HepG2 (cell line): Measurements from ENCODE around the gene CNNM2. TPM values are rescaled to one million over a fixed set of nuclear protein-coding genes. Genes with fewer than 3 reads are reported as not detected.

Source experiments
- AHR ChIP-seq: IDR thresholded peaks from 2 replicates; pipeline ENCODE4 v1.6.1; 2018; ENCODE audit warnings: missing genetic modification reagents, missing compliant biosample characterization
- BRD4 ChIP-seq: sonication (generic); formaldehyde crosslinking; IDR thresholded peaks from 2 replicates; pipeline ENCODE4 v1.4.0; 2020; ENCODE audit warnings: missing genetic modification reagents
- CEBPG ChIP-seq: IDR thresholded peaks from 2 replicates; pipeline ENCODE4 v1.6.1; 2016
- EZH2 ChIP-seq: conservative IDR thresholded peaks from 2 replicates; pipeline ENCODE4 v1.6.1; 2012; ENCODE audit warnings: mild to moderate bottlenecking, low read depth, low read length, moderate library complexity
- FOSL2 ChIP-seq: sonication (generic); formaldehyde crosslinking; IDR thresholded peaks from 2 replicates; pipeline ENCODE4 v1.4.0; 2020; ENCODE audit warnings: missing genetic modification reagents
- FOXA1 ChIP-seq, 2 experiments: fragments of 450-650 bp in 1 of 2; sonication (generic) in 1 of 2; formaldehyde crosslinking in 1 of 2; IDR thresholded peaks; 2 replicates each; pipeline versions ENCODE4 v1.4.0 to v1.6.1; 2016 to 2020; ENCODE audit warnings: missing genetic modification reagents in 1 of 2
- GTF2F1 ChIP-seq: fragments of 150-350 bp; IDR thresholded peaks from 2 replicates; pipeline ENCODE4 v1.6.1; 2014; ENCODE audit warnings: low read length
- KLF9 ChIP-seq: IDR thresholded peaks from 2 replicates; pipeline ENCODE4 v1.6.1; 2016; ENCODE audit warnings: low read depth
- MBD4 ChIP-seq: IDR thresholded peaks from 2 replicates; pipeline ENCODE4 v1.6.1; 2012; ENCODE audit warnings: low read length, inconsistent platforms, borderline replicate concordance
- MIER2 ChIP-seq: IDR thresholded peaks from 2 replicates; pipeline ENCODE4 v1.6.1; 2016; ENCODE audit warnings: missing biosample characterization, missing genetic modification reagents
- NFKBIZ ChIP-seq: IDR thresholded peaks from 2 replicates; pipeline ENCODE4 v1.6.1; 2018; ENCODE audit warnings: missing genetic modification reagents, missing compliant biosample characterization
- NR2F1 ChIP-seq, 2 experiments: fragments of 450-650 bp in 1 of 2; formaldehyde crosslinking in 1 of 2; IDR thresholded peaks; 2 replicates each; pipeline versions ENCODE4 v1.5.0 to v1.6.1; 2016 to 2020; ENCODE audit warnings: mild to moderate bottlenecking in 1 of 2, missing compliant biosample characterization in 1 of 2, missing genetic modification reagents in 1 of 2, moderate library complexity in 1 of 2
- RAD21 ChIP-seq: fragments of 450-650 bp; formaldehyde crosslinking; IDR thresholded peaks from 2 replicates; pipeline ENCODE4 v1.5.0; 2020; ENCODE audit warnings: mild to moderate bottlenecking
- TCF7 ChIP-seq: sonication (generic); IDR thresholded peaks from 2 replicates; pipeline ENCODE4 v1.6.1; 2016; ENCODE audit warnings: antibody characterized with exemption, low read depth
- TOPORS ChIP-seq: sonication (generic); formaldehyde crosslinking; IDR thresholded peaks from 2 replicates; pipeline ENCODE4 v1.8.0; 2023; ENCODE audit warnings: mild to moderate bottlenecking, missing genetic modification reagents
- ZBTB20 ChIP-seq: sonication (generic); formaldehyde crosslinking; IDR thresholded peaks from 2 replicates; pipeline ENCODE4 v1.8.1; 2023; ENCODE audit warnings: missing genetic modification reagents, low read depth, mild to moderate bottlenecking, borderline replicate concordance
- ZBTB7B ChIP-seq: sonication (generic); formaldehyde crosslinking; IDR thresholded peaks from 2 replicates; pipeline ENCODE4 v1.4.0; 2020; ENCODE audit warnings: missing genetic modification reagents
- ZFP62 ChIP-seq: sonication (generic); formaldehyde crosslinking; IDR thresholded peaks from 2 replicates; pipeline ENCODE4 v1.4.0; 2020; ENCODE audit warnings: missing genetic modification reagents
- ZNF296 ChIP-seq: sonication (generic); formaldehyde crosslinking; conservative IDR thresholded peaks from 2 replicates; pipeline ENCODE4 v1.5.0; 2020; ENCODE audit warnings: mild to moderate bottlenecking, missing genetic modification reagents
- ZNF567 ChIP-seq: sonication (generic); formaldehyde crosslinking; IDR thresholded peaks from 2 replicates; pipeline ENCODE4 v1.8.1; 2023; ENCODE audit warnings: mild to moderate bottlenecking, missing genetic modification reagents, borderline replicate concordance
- ZNF609 ChIP-seq: sonication (generic); formaldehyde crosslinking; IDR thresholded peaks from 2 replicates; pipeline ENCODE4 v1.4.0; 2020; ENCODE audit warnings: mild to moderate bottlenecking, missing genetic modification reagents, borderline replicate concordance
- ZNF615 ChIP-seq: sonication (generic); formaldehyde crosslinking; IDR thresholded peaks from 2 replicates; pipeline ENCODE4 v1.5.0; 2020; ENCODE audit warnings: mild to moderate bottlenecking, missing genetic modification reagents, borderline replicate concordance
- ZNF670 ChIP-seq: sonication (generic); formaldehyde crosslinking; IDR thresholded peaks from 2 replicates; pipeline ENCODE4 v1.8.0; 2022; ENCODE audit warnings: mild to moderate bottlenecking, missing genetic modification reagents, borderline replicate concordance
- ZNF788 ChIP-seq: sonication (generic); formaldehyde crosslinking; IDR thresholded peaks from 2 replicates; pipeline ENCODE4 v1.5.0; 2020; ENCODE audit warnings: mild to moderate bottlenecking, missing genetic modification reagents, borderline replicate concordance
- ZSCAN29 ChIP-seq: sonication (generic); formaldehyde crosslinking; conservative IDR thresholded peaks from 2 replicates; pipeline ENCODE4 v1.4.0; 2020; ENCODE audit warnings: mild to moderate bottlenecking, missing genetic modification reagents
- polyA plus RNA-seq, 8 experiments: library from polyadenylated mRNA; depleted of rRNA in 3 of 8; stranded (reverse) in 7 of 8; unstranded in 1 of 8; fragments of >200 nt; fragmentation: Illumina TruSeq in 4 of 8; extraction: Trizol in 4 of 8; gene quantifications; 2 replicates each; pipeline versions ENCODE4 v1.2.1 to v1.2.3, GENCODE V29; 2011 to 2016; ENCODE audit warnings: low read depth in 4 of 8, missing spikeins in 1 of 8, mixed read lengths in 1 of 8; ENCODE audit not compliant: insufficient read depth in 1 of 8
- total RNA-seq, 5 experiments: library from RNA; depleted of rRNA; stranded (reverse); fragments of >200 nt; fragmentation: Illumina TruSeq; extraction: Trizol; gene quantifications; 2 replicates each; pipeline ENCODE4 v1.2.3, GENCODE V29; 2016; ENCODE audit warnings: low read depth in 1 of 5
- TF ChIP-seq, protein P1 (sequence below), 2 experiments: fragments of 450-650 bp in 1 of 2; sonication (generic) in 1 of 2; formaldehyde crosslinking; IDR thresholded peaks; 2 replicates each; pipeline versions ENCODE4 v1.5.0 to v1.8.0; 2020 to 2022; ENCODE audit warnings: mild to moderate bottlenecking in 1 of 2, missing genetic modification reagents in 1 of 2

Gene CNNM2
- total and polyA plus RNA-seq, 2 of the 13 experiments (the other 11 are each of a cell fraction or from before 2014, with no cell fraction given), result 7.1 to 9.0 TPM

- TF ChIP-seq MIER2 (peak; percentile 50; the same call in 1 of the 2 replicates), ZBTB7B (CRISPR knock-in tag) (no peak), TCF7 (peak; percentile 54; the same call in 1 of the 2 replicates), ZSCAN29 (CRISPR knock-in tag) (0 out of 2 replicates have a peak, but pooled peaks have one; percentile 53), KLF9 (CRISPR knock-in tag) (no peak), ZNF788 (CRISPR knock-in tag) (no peak), ZNF296 (no peak), ZNF615 (CRISPR knock-in tag) (no peak), NR2F1 (CRISPR knock-in tag; IDR thresholded peaks at IDR 0.05) (peak in 1 of 2 experiments; percentile 15; a peak in 1 of 4 replicates), FOSL2 (CRISPR knock-in tag) (no peak), GTF2F1 (no peak), RAD21 (CRISPR knock-in tag) (no peak), EZH2 (no peak), ZBTB20 (peak; percentile 69; the same call in 1 of the 2 replicates), ZNF567 (CRISPR knock-in tag) (no peak), ZFP62 (CRISPR knock-in tag) (no peak), TOPORS (CRISPR knock-in tag) (no peak), ZNF670 (CRISPR knock-in tag) (0 out of 2 replicates have a peak, but pooled peaks have one; percentile 55), AHR (CRISPR knock-in tag) (no peak), MBD4 (0 out of 2 replicates have a peak, but pooled peaks have one; percentile 53), ZNF609 (CRISPR knock-in tag) (peak; percentile 28; the same call in 1 of the 2 replicates), FOXA1 (IDR thresholded peaks at IDR 0.05) (peak; percentile 71), FOXA1 (CRISPR knock-in tag; IDR thresholded peaks at IDR 0.05) (peak; percentile 83), BRD4 (CRISPR knock-in tag) (no peak), CEBPG (peak; percentile 85), NFKBIZ (CRISPR knock-in tag) (0 out of 2 replicates have a peak, but pooled peaks have one; percentile 53)
- TF ChIP-seq, protein P1, sequence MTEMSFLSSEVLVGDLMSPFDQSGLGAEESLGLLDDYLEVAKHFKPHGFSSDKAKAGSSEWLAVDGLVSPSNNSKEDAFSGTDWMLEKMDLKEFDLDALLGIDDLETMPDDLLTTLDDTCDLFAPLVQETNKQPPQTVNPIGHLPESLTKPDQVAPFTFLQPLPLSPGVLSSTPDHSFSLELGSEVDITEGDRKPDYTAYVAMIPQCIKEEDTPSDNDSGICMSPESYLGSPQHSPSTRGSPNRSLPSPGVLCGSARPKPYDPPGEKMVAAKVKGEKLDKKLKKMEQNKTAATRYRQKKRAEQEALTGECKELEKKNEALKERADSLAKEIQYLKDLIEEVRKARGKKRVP (CRISPR knock-in tag; IDR thresholded peaks at IDR 0.05), result peak in 1 of 2 experiments; percentile 48; a peak in 2 of 4 replicates
Measured at GRCh38 chr10:102988404-102989314, 70.6 kb downstream of the CNNM2 start (continued).
